Measurements from ENCODE around the gene MRPS14.
"Not testable (repeated sequence)": the region's sequence is repeated elsewhere in the genome, so short reads cannot be mapped to it uniquely, and the experiment has no call there.

MRPS14 gene

DNA sequence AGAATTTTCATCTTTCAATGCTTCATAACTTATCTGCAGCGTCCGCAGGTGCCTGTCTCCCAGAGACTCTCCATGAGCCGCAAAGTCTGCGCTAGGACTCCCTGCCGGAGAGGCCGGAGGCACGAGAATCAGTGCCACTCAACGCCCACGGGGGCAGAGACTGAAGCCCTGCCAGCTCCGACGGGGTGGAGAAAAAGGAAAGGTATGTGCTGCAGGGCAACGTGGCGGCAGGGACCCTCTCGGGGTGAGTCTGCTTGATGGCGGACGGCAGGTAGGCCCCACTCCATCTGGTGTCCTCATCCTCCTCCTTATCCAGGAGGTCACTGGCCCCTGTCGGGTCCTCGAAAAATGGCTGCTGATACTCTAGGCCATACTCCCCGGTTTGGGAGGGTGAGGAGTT, 21.9 kb upstream of the MRPS14 start:
- Histone ChIP-seq H3K9me3 (ENCODE audit: control insufficient read depth, low read depth, low read length) (no peaks in the 10 kb centered on the region), H3K4me1 (ENCODE audit: control insufficient read depth, low read depth, low read length) (peaks cover 5% of the 10 kb centered on the region), H3K4me3 (ENCODE audit: low read length) (no peak overlapping the region), H3K36me3 (ENCODE audit: control insufficient read depth, low read depth, low read length) (no peaks in the 10 kb centered on the region), H3K9ac (ENCODE audit: low read length) (no peak overlapping the region), H3K27ac (ENCODE audit: low read length) (no peak overlapping the region), H3K27me3 (ENCODE audit: control insufficient read depth, insufficient read depth, low read length) (no peaks in the 10 kb centered on the region)

- H3K4me3 ChIP-seq (ENCODE audit: low read length); H3K4me1 ChIP-seq (ENCODE audit: control insufficient read depth, low read depth, low read length); H3K9me3 ChIP-seq (ENCODE audit: control insufficient read depth, low read depth, low read length); H3K36me3 ChIP-seq (ENCODE audit: control insufficient read depth, low read depth, low read length); H3K27ac ChIP-seq (ENCODE audit: low read length); H3K27me3 ChIP-seq (ENCODE audit: control insufficient read depth, insufficient read depth, low read length); H3K9ac ChIP-seq (ENCODE audit: low read length): not testable (repeated sequence)
Measured at GRCh38 chr1:175044591-175044990, 21.4 kb upstream of the MRPS14 start.

GRCh38 chr1:175043824-175044223, 20.6 kb upstream of the MRPS14 start:
- Histone ChIP-seq H3K9ac (ENCODE audit: low read length) (no peak overlapping the region), H3K4me1 (ENCODE audit: control insufficient read depth, low read depth, low read length) (peaks cover 5% of the 10 kb centered on the region), H3K36me3 (ENCODE audit: control insufficient read depth, low read depth, low read length) (no peaks in the 10 kb centered on the region), H3K4me3 (ENCODE audit: low read length) (no peak overlapping the region), H3K27me3 (ENCODE audit: control insufficient read depth, insufficient read depth, low read length) (no peaks in the 10 kb centered on the region), H3K9me3 (ENCODE audit: control insufficient read depth, low read depth, low read length) (no peaks in the 10 kb centered on the region), H3K27ac (ENCODE audit: low read length) (no peak overlapping the region)

DNA sequence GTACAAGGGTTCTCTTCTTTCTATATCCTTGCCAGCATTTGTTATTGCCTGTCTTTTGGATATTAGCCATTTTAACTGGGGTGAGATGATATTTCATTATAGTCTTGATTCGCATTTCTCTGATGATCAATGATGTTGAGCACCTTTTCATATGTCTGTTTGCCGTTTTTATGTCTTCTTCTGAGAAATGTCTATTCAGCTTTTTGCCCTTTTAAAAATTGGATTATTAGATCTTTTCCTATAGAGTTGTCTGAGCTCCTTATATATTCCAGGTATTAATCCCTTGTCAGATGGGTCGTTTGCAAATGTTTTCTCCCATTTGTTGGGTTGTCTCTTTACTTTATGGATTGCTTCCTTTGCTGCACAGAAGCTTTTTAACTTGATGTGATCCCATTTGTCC, 19.4 kb upstream of the MRPS14 start:
- Histone ChIP-seq H3K27ac (ENCODE audit: low read length) (no peak overlapping the region), H3K9ac (ENCODE audit: low read length) (no peak overlapping the region), H3K36me3 (ENCODE audit: control insufficient read depth, low read depth, low read length) (no peaks in the 10 kb centered on the region), H3K9me3 (ENCODE audit: control insufficient read depth, low read depth, low read length) (no peaks in the 10 kb centered on the region), H3K4me1 (ENCODE audit: control insufficient read depth, low read depth, low read length) (peaks cover 5% of the 10 kb centered on the region), H3K4me3 (ENCODE audit: low read length) (no peak overlapping the region), H3K27me3 (ENCODE audit: control insufficient read depth, insufficient read depth, low read length) (no peaks in the 10 kb centered on the region)

DNA sequence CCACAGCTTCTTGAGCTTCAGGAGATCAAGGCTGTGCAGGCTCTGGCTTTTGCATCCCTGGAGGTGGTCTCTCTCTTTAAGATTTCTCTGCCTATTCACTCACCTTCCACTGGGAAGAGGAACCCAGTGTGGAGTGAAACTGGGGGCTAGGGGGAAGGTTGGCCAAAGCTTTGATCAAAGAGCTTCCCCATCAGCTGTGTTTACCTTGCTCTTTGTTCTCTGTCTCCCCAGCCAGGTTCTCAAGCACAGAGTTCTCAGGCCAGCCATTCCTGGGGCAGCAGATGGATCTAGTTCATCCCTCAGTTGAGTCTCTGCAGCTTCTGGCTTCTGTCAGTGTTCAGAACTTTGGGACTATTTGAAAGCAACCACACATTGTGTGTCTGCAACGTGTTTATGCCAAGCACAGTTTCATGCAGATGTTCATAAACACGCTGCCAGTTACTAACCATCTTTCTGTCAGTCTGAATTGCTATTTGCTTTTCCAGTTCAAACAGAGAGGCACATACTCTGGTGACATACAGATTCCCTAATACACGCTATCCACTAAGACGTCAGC, 17.2 kb upstream of the MRPS14 start:
- Histone ChIP-seq H3K9me3 (ENCODE audit: control insufficient read depth, low read depth, low read length) (no peaks in the 10 kb centered on the region), H3K4me3 (ENCODE audit: low read length) (no peak overlapping the region), H3K4me1 (ENCODE audit: control insufficient read depth, low read depth, low read length) (peaks cover 22% of the 10 kb centered on the region), H3K36me3 (ENCODE audit: control insufficient read depth, low read depth, low read length) (no peaks in the 10 kb centered on the region), H3K9ac (ENCODE audit: low read length) (no peak overlapping the region), H3K27me3 (ENCODE audit: control insufficient read depth, insufficient read depth, low read length) (no peaks in the 10 kb centered on the region), H3K27ac (ENCODE audit: low read length) (no peak overlapping the region)

DNA sequence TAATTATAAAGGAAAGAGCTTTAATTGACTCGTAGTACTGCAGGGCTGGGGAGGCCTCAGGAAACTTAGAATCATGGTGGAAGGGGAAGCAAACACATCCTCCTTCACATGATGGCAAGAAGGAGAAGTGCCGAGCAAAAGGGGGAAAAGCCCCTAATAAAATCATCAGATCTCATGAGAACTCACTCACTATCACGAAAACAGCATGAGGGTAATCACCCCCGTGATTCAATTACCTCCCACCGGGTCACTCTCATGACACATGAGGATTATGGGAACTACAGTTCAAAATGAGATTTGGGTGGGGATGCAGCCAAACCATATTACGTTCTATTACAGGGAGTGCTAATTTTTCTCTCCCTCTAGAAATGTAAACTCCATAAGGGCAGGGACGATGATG, 14.2 kb upstream of the MRPS14 start:
- H3K9me3 ChIP-seq (ENCODE audit: control insufficient read depth, low read depth, low read length) = no peaks in the 10 kb centered on the region
- no peak overlapping the region for H3K27ac ChIP-seq (ENCODE audit: low read length)
- H3K27me3 ChIP-seq (ENCODE audit: control insufficient read depth, insufficient read depth, low read length) = no peaks in the 10 kb centered on the region
- no peak overlapping the region for H3K4me3 ChIP-seq (ENCODE audit: low read length)
- H3K36me3 ChIP-seq (ENCODE audit: control insufficient read depth, low read depth, low read length) = no peaks in the 10 kb centered on the region
- no peak overlapping the region for H3K9ac ChIP-seq (ENCODE audit: low read length)
- H3K4me1 ChIP-seq (ENCODE audit: control insufficient read depth, low read depth, low read length) = peaks cover 17% of the 10 kb centered on the region

- H3K9me3 ChIP-seq (ENCODE audit: control insufficient read depth, low read depth, low read length) = no peaks in the 10 kb centered on the region
- H3K27ac ChIP-seq (ENCODE audit: low read length) = no peak overlapping the region
- H3K36me3 ChIP-seq (ENCODE audit: control insufficient read depth, low read depth, low read length) = no peaks in the 10 kb centered on the region
- H3K4me1 ChIP-seq (ENCODE audit: control insufficient read depth, low read depth, low read length) = peaks cover 17% of the 10 kb centered on the region
- H3K9ac ChIP-seq (ENCODE audit: low read length) = no peak overlapping the region
- H3K27me3 ChIP-seq (ENCODE audit: control insufficient read depth, insufficient read depth, low read length) = no peaks in the 10 kb centered on the region
- no peak overlapping the region for H3K4me3 ChIP-seq (ENCODE audit: low read length)
Measured at GRCh38 chr1:175036476-175036875, 13.3 kb upstream of the MRPS14 start.

DNA sequence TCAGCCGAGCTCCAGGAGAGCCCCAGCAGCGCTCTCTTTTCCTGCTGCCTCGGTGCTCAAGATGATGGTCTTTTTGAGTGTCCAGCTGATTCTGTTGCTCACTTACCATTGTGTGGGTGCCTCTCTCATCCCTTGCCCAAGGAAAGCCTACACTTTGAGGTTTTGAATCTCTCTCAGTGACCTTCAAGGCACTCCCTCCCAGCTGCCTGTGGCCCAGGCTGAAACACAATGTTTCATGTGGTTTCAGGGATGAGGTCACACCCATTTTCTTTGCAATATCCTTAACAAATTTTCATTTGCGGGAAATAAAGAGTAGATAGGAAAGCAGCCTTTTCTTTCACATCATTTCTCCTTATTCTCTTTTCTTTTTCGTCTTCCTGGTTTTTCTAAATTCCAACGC, 12.6 kb upstream of the MRPS14 start:
- Histone ChIP-seq H3K9ac (ENCODE audit: low read length) (no peak overlapping the region), H3K36me3 (ENCODE audit: control insufficient read depth, low read depth, low read length) (no peaks in the 10 kb centered on the region), H3K27ac (ENCODE audit: low read length) (no peak overlapping the region), H3K4me1 (ENCODE audit: control insufficient read depth, low read depth, low read length) (peaks cover 17% of the 10 kb centered on the region), H3K9me3 (ENCODE audit: control insufficient read depth, low read depth, low read length) (no peaks in the 10 kb centered on the region), H3K4me3 (ENCODE audit: low read length) (no peak overlapping the region), H3K27me3 (ENCODE audit: control insufficient read depth, insufficient read depth, low read length) (no peaks in the 10 kb centered on the region)

GRCh38 chr1:175034775-175035174, 11.6 kb upstream of the MRPS14 start:
- Histone ChIP-seq H3K9ac (ENCODE audit: low read length) (no peak overlapping the region), H3K27me3 (ENCODE audit: control insufficient read depth, insufficient read depth, low read length) (no peaks in the 10 kb centered on the region)

GRCh38 chr1:175033953-175034352, 10.7 kb upstream of the MRPS14 start:
- H3K9ac ChIP-seq (ENCODE audit: low read length) = no peak overlapping the region
- H3K27ac ChIP-seq (ENCODE audit: low read length) = no peak overlapping the region
- no peaks in the 10 kb centered on the region for H3K36me3 ChIP-seq (ENCODE audit: control insufficient read depth, low read depth, low read length)
- H3K4me3 ChIP-seq (ENCODE audit: low read length) = no peak overlapping the region
- peaks cover 21% of the 10 kb centered on the region for H3K4me1 ChIP-seq (ENCODE audit: control insufficient read depth, low read depth, low read length)
- H3K27me3 ChIP-seq (ENCODE audit: control insufficient read depth, insufficient read depth, low read length) = no peaks in the 10 kb centered on the region
- no peaks in the 10 kb centered on the region for H3K9me3 ChIP-seq (ENCODE audit: control insufficient read depth, low read depth, low read length)

More at GRCh38 chr1:175034775-175035174, 11.6 kb upstream of the MRPS14 start:
- no peak overlapping the region for H3K27ac ChIP-seq (ENCODE audit: low read length)
- peaks cover 17% of the 10 kb centered on the region for H3K4me1 ChIP-seq (ENCODE audit: control insufficient read depth, low read depth, low read length)
- no peak overlapping the region for H3K4me3 ChIP-seq (ENCODE audit: low read length)
- H3K36me3 ChIP-seq (ENCODE audit: control insufficient read depth, low read depth, low read length) = no peaks in the 10 kb centered on the region
- no peaks in the 10 kb centered on the region for H3K9me3 ChIP-seq (ENCODE audit: control insufficient read depth, low read depth, low read length)

- no peak overlapping the region for H3K27ac ChIP-seq (ENCODE audit: low read length)
- H3K4me1 ChIP-seq (ENCODE audit: control insufficient read depth, low read depth, low read length) = peaks cover 4% of the 10 kb centered on the region
- H3K9ac ChIP-seq (ENCODE audit: low read length) = no peak overlapping the region
- H3K36me3 ChIP-seq (ENCODE audit: control insufficient read depth, low read depth, low read length) = no peaks in the 10 kb centered on the region
- no peaks in the 10 kb centered on the region for H3K9me3 ChIP-seq (ENCODE audit: control insufficient read depth, low read depth, low read length)
- H3K4me3 ChIP-seq (ENCODE audit: low read length) = no peak overlapping the region
- no peaks in the 10 kb centered on the region for H3K27me3 ChIP-seq (ENCODE audit: control insufficient read depth, insufficient read depth, low read length)
Measured at GRCh38 chr1:175024773-175025172, 1.5 kb upstream of the MRPS14 start.

GRCh38 chr1:175023922-175024242, 657 bp upstream of the MRPS14 start:
- peak overlapping the region; percentile 40 for H3K27ac ChIP-seq (ENCODE audit: low read length)

More at GRCh38 chr1:175023922-175024242, 657 bp upstream of the MRPS14 start:
- not testable (repeated sequence) for H3K27me3 ChIP-seq (ENCODE audit: control insufficient read depth, insufficient read depth, low read length); H3K9me3 ChIP-seq (ENCODE audit: control insufficient read depth, low read depth, low read length); H3K4me1 ChIP-seq (ENCODE audit: control insufficient read depth, low read depth, low read length); H3K36me3 ChIP-seq (ENCODE audit: control insufficient read depth, low read depth, low read length)
- H3K9ac ChIP-seq (ENCODE audit: low read length) = peak overlapping the region; percentile 28
- peak overlapping the region; percentile 81 for H3K4me3 ChIP-seq (ENCODE audit: low read length)
